Measurements from ENCODE around the gene ARFGAP2.

Gene ARFGAP2

DNA sequence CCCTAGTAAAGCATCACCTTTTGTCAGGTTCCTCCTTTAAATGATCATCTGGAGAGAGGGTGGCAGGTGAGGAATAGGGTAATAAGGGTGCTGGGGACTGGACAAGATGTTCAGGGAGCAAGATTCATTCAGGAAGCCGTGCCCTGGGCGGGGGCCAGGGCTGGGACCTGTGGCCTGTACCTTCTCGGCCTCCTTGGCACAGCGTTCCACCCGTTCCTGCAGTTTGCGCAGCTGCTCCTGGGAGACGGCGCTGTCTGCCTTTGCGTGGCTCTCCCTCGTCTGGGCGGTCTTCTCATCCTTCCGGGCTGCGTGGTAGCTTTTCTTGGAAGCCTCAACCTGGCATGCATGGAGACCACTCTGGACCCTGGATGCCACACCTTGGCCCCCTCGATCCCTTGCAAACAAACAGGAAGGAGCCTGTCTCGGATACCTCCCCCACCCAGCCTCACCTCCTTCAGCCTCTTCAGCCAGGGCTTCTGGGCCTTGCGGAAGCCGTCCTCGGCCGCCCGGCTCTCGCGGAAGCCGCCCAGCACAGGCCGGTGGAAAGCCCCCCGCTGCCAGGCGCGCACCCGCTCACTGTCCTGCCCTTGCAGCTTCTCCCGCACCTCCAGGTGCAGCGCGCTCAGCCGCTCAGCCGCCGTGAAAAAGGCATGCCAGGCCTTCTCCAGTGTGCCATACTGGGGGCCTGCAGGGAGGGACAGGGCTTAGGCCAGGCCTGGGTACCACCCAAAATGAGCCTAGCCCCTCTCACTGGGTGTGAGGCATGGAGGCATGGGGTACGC lies 3.5 kb upstream of the ARFGAP2 start:
- TF ChIP-seq ZFX (IDR thresholded peaks at IDR 0.05) = no peak
- TF ChIP-seq, protein P1, sequence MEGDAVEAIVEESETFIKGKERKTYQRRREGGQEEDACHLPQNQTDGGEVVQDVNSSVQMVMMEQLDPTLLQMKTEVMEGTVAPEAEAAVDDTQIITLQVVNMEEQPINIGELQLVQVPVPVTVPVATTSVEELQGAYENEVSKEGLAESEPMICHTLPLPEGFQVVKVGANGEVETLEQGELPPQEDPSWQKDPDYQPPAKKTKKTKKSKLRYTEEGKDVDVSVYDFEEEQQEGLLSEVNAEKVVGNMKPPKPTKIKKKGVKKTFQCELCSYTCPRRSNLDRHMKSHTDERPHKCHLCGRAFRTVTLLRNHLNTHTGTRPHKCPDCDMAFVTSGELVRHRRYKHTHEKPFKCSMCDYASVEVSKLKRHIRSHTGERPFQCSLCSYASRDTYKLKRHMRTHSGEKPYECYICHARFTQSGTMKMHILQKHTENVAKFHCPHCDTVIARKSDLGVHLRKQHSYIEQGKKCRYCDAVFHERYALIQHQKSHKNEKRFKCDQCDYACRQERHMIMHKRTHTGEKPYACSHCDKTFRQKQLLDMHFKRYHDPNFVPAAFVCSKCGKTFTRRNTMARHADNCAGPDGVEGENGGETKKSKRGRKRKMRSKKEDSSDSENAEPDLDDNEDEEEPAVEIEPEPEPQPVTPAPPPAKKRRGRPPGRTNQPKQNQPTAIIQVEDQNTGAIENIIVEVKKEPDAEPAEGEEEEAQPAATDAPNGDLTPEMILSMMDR (conservative IDR thresholded peaks at IDR 0.05) = no peak
- no peak overlapping the region for H3K27ac ChIP-seq

DNA sequence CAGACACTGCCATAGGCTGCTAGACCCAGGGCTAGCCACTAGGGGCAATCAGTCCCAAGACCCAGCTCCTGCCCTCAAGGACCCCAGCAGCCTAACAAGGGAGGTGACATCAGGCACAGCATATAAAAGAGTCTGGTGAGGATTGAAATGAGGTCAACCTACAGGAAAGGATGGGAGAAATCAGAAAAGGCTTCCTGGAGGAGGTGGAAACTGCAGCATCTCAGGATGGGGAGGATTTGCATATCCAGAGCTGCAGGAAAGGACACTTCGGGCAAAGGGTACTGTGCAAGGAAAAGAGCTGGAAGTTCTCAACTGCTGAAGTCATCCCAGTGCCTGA lies 2.9 kb upstream of the ARFGAP2 start:
- TF ChIP-seq ZFX (IDR thresholded peaks at IDR 0.05) = no peak
- TF ChIP-seq, protein P1 (conservative IDR thresholded peaks at IDR 0.05) = peak; percentile 75
- no peak overlapping the region for H3K27ac ChIP-seq

GRCh38 chr11:47178737-47179654 lies 2.3 kb upstream of the ARFGAP2 start:
- no peak overlapping the region for H3K27ac ChIP-seq
- TF ChIP-seq ZFX (IDR thresholded peaks at IDR 0.05) = no peak
- TF ChIP-seq, protein P1 (conservative IDR thresholded peaks at IDR 0.05) = no peak

- TF ChIP-seq ZFX (IDR thresholded peaks at IDR 0.05) = no peak
- TF ChIP-seq, protein P1 (conservative IDR thresholded peaks at IDR 0.05) = no peak
- peak overlapping the region; percentile 89 for H3K27ac ChIP-seq
These were observed 1.6 kb upstream of the ARFGAP2 start for GRCh38 chr11:47178316-47178715.

DNA sequence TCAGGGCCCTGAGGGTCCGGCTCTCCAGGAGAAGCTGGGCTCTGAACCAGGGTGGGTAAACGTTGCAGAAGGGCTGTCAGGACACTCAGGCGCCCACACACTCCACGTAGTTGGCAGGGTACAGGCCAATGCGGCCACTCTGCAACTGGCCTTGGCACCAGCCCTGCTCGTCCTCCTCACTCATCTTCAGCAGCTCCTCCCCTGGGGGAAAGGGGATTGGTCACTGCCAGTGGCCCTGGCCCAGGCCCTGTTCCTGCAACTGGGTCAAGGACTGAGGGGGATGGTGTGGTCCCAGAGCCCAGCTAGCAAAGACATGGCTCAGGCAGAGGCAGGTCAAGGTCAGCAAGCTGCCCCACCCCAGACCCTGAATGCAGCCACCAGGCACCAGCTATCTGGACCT lies 1.2 kb upstream of the ARFGAP2 start:
- no peak for TF ChIP-seq ZFX (IDR thresholded peaks at IDR 0.05)
- TF ChIP-seq, protein P1 (conservative IDR thresholded peaks at IDR 0.05) = no peak; the same call in 1 of the 2 replicates
- peak overlapping the region; percentile 89 for H3K27ac ChIP-seq

- peak overlapping the region; percentile 89 for H3K27ac ChIP-seq
- no peak for TF ChIP-seq ZFX (IDR thresholded peaks at IDR 0.05)
- TF ChIP-seq, protein P1 (conservative IDR thresholded peaks at IDR 0.05) = peak; percentile 87
These were observed 658 bp upstream of the ARFGAP2 start for GRCh38 chr11:47177229-47177845.

Measured in C4-2B (cell line).